Raji (cell line): ENCODE results near the gene LGALS12.

ENCODE experiments used
- POLR2A ChIP-seq: IDR thresholded peaks from 2 replicates; pipeline ENCODE4 v1.6.1; 2011; ENCODE audit warnings: low read depth, low read length, control low read depth; ENCODE audit not compliant: insufficient read depth

LGALS12 gene

DNA sequence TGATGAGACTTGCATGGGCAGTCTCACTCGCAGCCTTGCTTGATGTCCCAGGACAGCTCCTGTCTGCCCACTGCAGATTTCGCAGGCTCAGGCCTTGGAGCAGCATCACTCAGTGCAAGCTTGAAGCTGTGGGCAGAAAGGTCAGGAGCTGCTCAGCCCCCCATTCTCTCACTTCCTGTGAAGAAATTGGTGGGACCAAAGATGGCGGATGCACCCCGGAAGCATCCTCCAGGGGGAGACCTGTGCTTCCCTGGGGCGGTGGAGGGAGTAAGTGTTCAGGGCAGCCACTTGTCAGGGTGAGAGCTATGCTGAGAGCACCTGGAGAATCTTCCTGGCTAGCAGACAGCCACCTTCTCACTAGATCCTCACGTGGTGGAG, 46.0 kb downstream of the LGALS12 start:
- no peak for TF ChIP-seq POLR2A

DNA sequence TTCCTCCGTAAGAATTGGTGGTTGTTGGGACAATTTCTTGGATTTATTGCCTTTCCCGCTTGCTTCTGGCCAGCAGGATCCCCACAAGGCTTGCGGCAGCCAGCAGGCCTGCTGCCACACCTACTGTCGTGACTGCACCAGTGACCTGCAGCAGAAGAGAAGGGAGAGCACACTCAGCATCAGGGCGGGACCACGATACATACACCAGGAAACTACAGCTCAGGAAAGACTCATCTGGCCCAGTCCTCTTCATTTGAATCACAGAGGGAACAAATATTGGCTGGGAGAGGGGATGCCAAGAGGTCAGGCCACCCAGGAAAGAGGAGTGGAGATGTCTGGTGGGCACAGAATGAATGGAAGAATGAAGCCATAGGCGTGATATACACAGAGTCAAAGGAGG, 47.0 kb downstream of the LGALS12 start:
- no peak for TF ChIP-seq POLR2A

DNA sequence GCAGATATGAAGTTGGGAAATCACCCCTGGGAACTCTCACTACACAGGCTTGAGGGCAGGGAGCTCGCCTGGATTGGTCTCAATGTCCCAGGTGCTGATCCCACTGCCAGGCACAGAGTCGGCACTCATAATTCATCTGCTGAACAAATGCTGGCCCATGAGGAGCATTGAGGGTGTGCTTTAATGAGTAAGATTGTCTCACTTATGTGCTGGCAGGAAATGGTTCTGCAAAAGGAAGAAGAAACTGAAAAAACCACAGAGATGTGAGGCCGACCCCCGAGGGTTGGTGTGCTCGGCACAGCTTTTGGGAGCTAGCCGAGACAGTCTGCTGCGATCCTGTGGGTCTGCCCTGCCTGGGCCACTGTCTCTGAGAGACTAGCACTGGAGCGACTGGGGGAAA, 47.9 kb downstream of the LGALS12 start:
- TF ChIP-seq POLR2A = no peak

DNA sequence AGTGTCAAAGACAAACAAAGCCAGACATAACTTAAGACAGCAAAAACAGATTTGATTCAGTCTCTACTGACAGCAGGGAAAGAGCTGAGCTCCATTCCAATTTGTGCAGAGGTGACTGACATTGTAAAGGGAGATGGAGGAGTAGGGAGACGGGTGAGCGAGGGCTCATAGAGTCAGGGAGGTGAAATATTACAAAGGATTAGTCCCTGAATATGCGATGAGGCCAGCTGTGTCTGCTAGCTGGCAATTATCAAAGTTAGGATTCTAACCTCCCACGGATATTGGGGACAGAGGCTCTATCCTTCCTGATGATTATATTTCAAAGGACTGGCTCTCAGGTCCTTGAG, 49.0 kb downstream of the LGALS12 start:
- no peak for TF ChIP-seq POLR2A

DNA sequence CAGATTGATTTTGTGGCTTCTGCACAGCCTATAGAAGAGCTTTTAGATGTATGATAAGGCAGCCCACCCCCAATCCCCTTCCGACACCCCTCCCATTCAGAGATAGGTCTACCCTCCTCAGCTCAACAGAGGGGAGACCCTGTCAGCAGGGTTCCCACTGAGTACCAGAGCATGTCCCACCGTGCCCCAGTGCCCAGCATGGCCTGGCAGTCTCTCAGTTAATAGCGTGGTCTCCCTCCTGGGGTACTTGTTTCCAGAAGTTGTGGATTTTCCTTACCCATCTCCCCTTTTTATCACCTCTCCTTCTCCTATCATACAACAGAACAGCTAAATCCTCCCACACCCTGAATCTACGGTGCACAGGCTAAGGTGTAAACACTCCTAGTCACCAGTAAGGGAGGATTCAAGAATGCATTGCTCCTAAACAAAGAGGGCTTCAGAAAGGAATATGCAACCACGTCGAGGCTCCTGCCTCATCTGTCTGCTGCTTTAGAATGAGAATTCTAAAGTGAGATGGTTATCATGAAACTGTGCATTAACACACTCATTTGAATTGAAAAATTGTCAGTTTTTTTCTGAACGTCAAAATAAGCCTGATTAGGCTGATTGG, 50.6 kb downstream of the LGALS12 start:
- TF ChIP-seq POLR2A = no peak

DNA sequence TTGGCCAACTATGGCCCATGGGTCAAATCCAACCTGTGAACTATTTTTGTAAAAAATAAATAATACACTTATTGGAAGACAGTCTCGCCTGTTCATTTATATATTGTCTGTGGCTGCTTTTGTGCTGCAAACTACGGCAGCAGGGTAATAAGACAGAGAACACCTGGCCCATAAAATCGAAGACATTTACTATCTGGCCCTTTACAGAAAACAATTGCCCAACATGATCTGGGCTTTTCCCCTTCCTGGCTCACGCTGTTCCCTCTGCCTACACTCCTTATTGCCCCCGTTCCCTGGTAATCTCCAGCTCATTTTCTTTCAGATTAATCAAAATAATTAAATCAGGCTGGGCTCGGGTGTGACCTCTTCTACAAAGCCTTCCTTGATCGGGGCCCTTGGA, 51.7 kb downstream of the LGALS12 start:
- no peak for TF ChIP-seq POLR2A

DNA sequence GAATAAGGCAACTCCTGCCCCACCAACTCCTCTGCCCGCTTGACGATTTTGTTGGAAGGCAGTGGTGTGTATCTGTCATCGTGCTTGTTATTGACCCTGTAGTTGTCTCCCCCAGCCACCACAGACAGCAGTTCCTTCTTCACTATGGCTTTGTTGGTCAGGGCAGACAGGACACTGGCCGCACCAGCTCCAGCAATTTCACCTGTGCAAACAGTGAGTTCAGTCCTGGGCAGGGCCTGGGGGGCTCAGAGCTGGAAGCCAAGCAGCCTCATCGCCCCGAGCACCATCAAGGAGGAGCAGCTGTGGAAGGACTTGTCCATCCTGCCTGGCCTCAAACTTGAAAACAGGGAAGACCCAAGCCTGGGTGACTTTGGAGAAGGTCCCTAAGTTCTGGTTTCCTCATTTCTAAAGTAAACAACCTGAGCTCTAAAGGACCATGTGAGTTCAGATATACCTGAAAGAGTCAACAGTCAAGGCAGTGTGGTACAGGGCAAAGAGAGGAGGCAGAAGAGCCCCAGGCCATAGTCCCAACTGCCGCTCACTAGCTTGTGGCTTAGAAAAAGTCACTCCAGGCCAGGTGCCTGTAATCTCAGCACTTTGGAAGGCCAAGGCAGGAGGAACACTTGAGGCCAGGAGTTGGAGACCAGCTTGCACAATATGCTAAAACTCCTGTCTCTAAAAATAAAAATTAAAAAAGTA, 52.7 kb downstream of the LGALS12 start:
- TF ChIP-seq POLR2A = no peak

DNA sequence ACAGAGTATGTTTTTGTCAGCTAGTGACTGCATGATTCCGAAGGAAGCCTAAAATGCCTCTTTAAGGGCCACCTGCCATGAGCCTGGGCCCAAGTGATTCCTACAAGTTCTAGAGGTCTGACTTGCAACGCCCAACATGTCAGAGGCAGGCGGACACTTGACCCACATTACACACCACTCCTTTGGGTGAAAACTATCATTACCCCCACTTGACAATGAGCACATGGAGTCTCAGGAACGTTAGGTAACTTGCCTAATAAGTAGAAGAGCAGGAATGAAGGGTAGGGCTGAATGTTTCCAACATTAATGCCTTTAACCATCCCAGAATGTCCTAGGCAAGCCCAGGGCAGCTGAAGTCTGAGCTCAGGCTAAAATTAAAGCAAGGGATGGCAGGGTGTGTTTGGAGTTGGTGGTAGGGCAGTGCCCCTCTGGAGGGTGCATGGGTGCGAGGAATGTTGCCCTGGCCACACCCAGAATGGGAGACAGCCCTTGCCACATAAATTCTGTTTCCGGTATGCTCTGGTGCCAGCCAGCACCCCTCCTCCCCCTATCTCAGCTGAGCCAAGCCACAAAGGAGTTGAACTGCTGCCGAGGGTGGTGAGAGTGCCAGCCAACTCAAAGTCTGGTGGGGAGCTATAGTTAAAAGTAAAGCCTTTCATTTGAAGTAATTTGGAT, 54.8 kb downstream of the LGALS12 start:
- no peak for TF ChIP-seq POLR2A

DNA sequence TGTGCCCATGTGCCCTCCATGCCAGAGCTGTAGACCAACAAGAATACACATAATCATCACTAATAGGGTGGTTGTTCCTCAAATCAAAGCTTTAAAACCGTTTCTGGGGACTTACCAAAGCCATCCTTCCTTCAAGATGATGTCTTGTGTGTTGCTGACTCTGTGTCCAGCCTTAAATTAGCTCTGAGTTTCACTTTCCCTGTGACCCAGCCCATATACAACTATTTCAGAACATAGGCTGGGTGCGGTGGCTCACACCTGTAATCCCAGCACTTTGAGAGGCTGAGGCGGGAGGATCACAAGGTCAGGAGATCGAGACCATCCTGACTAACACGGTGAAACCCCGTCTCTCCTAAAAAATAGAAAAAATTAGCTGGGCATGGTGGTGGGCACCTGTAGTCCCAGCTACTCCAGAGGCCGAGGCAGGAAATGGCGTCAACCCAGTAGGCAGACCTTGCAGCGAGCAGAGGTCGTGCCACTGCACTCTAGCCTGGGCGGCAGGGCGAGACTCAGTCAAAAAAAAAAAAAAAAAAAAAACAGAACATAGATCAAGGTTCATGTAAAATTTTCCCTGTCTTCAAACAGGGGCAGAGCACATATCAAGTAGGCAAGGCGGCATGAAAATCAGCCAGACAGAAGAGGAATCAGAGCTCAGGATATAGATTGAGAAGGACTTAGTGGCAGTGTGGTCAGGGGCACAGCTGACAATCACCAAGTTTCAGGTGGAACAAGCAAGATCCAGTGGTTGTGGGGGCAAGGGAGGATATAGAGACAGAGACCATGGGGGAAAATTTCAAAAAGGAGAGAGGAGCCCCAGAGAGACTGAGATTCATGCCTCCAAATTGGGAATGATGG, 57.5 kb downstream of the LGALS12 start, which contains the start of gene PLAAT2:
PLAAT2 (minus strand) TSS at position 179 of the 855 bp plus-strand sequence; CDS start at position 124, 55 bp downstream.
- no peak for TF ChIP-seq POLR2A

DNA sequence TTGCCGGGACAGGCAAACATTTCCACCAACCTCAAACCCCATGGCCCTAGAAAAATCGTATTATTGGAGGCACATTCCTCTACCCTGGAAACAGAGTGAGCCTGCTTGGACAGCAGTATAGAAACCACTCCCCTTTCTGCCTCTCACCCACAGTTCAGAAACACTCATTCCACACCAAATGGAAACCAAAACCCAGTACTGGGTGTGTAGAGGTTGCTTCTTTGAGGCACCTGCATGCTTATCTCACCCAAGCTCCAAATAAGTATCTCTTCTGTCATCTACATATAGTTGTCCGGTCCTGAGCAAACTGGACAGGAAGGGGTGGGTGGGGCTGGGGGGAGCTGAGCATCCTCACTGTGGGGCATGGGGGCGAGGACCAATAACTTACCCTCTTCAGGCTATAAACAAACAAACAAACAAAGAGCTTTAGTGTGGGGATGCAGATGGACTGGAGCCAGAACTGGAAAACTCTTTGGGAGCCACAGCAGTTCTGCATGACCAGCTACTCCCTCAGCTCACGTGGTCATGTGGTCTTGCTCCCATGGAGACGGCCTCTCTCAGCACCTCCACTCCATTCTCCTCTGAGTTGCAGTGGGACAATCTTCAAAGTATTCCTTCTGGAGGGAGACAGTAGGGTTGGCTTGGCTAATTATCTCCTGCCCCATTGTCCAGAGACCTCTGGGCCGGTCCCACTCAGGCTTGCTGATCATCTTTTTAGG, 58.3 kb downstream of the LGALS12 start:
- TF ChIP-seq POLR2A = no peak

DNA sequence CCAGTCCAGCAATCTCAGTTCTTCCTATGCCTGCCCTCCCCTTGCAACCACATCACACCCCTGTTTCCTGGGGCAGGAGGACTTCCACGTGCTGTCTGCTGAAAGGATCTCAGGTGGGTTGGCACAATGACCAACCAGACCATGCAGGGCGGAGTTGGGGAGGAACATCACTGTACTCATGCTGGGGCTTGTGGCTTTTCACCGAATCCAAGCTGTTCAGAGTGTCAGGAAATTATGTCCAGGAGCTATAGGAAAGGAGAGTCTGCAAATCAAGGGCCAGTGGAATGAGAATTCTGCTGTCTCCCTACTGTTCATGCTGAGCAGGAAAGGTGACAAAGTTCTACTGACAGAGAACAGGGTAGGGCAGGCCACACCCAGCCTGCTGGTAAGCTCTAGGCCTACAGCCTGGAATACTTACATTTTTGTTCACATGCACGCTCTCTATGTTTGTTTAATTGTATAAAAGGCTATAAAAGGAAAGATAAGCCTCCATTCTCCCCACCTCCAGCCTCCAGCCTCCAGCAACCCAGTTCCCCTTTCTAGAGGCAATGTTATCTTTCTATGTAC, 59.0 kb downstream of the LGALS12 start:
- no peak for TF ChIP-seq POLR2A
